ENCODE measurements around the gene CWC22.
"Not testable (repeated sequence)": the region's sequence is repeated elsewhere in the genome, so short reads cannot be mapped to it uniquely, and the experiment has no call there.

The CWC22 gene

GRCh38 chr2:179952658-179953057 is 54.4 kb downstream of the CWC22 start:
- DNase-seq (ENCODE audit: low read depth in 1 of 2, low spot score in 1 of 2): no peak

GRCh38 chr2:179951680-179952079 is 55.4 kb downstream of the CWC22 start:
- DNase-seq (ENCODE audit: low read depth in 1 of 2, low spot score in 1 of 2): no peak

- no peak for DNase-seq (ENCODE audit: low read depth in 1 of 2, low spot score in 1 of 2)
These were observed 56.7 kb downstream of the CWC22 start for GRCh38 chr2:179950391-179950790.

- no peak for DNase-seq (ENCODE audit: low read depth in 1 of 2, low spot score in 1 of 2)
These were observed 57.7 kb downstream of the CWC22 start for GRCh38 chr2:179949438-179949837.

- DNase-seq (ENCODE audit: low read depth in 1 of 2, low spot score in 1 of 2): no peak
These were observed 59.0 kb downstream of the CWC22 start for GRCh38 chr2:179948058-179948457.

- DNase-seq (ENCODE audit: low read depth in 1 of 2, low spot score in 1 of 2): no peak
These were observed 60.1 kb downstream of the CWC22 start for GRCh38 chr2:179946810-179947615.

GRCh38 chr2:179946346-179946745 is 60.8 kb downstream of the CWC22 start:
- no peak for DNase-seq (ENCODE audit: low read depth in 1 of 2, low spot score in 1 of 2)

- DNase-seq (ENCODE audit: low read depth in 1 of 2, low spot score in 1 of 2): no peak
These were observed 67.8 kb downstream of the CWC22 start for GRCh38 chr2:179939259-179939658.

- no peak for DNase-seq (ENCODE audit: low read depth in 1 of 2, low spot score in 1 of 2)
These were observed 69.1 kb downstream of the CWC22 start for GRCh38 chr2:179938026-179938425.

GRCh38 chr2:179936654-179937053 is 70.4 kb downstream of the CWC22 start:
- no peak for DNase-seq (ENCODE audit: low read depth in 1 of 2, low spot score in 1 of 2)

GRCh38 chr2:179936141-179936540 is 71.0 kb downstream of the CWC22 start:
- DNase-seq (ENCODE audit: low read depth in 1 of 2, low spot score in 1 of 2): no peak

GRCh38 chr2:179932786-179933185 is 74.3 kb downstream of the CWC22 start:
- no peak for DNase-seq (ENCODE audit: low read depth in 1 of 2, low spot score in 1 of 2)

- no peak for DNase-seq (ENCODE audit: low read depth in 1 of 2, low spot score in 1 of 2)
These were observed 75.6 kb downstream of the CWC22 start for GRCh38 chr2:179931502-179931901.

GRCh38 chr2:179929997-179930396 is 77.1 kb downstream of the CWC22 start:
- not testable (repeated sequence) for DNase-seq (ENCODE audit: low read depth in 1 of 2, low spot score in 1 of 2)

- no peak for DNase-seq (ENCODE audit: low read depth in 1 of 2, low spot score in 1 of 2)
These were observed 80.1 kb downstream of the CWC22 start for GRCh38 chr2:179927041-179927440.

- no peak for DNase-seq (ENCODE audit: low read depth in 1 of 2, low spot score in 1 of 2)
These were observed 81.4 kb downstream of the CWC22 start for GRCh38 chr2:179925713-179926112.

GRCh38 chr2:179917272-179917671 is 89.8 kb downstream of the CWC22 start:
- DNase-seq (ENCODE audit: low read depth in 1 of 2, low spot score in 1 of 2): no peak

- DNase-seq (ENCODE audit: low read depth in 1 of 2, low spot score in 1 of 2): no peak
These were observed 91.6 kb downstream of the CWC22 start for GRCh38 chr2:179915395-179915992.

- DNase-seq (ENCODE audit: low read depth in 1 of 2, low spot score in 1 of 2): no peak
These were observed 93.3 kb downstream of the CWC22 start for GRCh38 chr2:179913809-179914208.

- DNase-seq (ENCODE audit: low read depth in 1 of 2, low spot score in 1 of 2): no peak
These were observed 95.5 kb downstream of the CWC22 start for GRCh38 chr2:179911569-179911968.

GRCh38 chr2:179910735-179911113 is 96.4 kb downstream of the CWC22 start:
- no peak for DNase-seq (ENCODE audit: low read depth in 1 of 2, low spot score in 1 of 2)

GRCh38 chr2:179909845-179910734 is 97.0 kb downstream of the CWC22 start:
- DNase-seq (ENCODE audit: low read depth in 1 of 2, low spot score in 1 of 2): no peak

Measured in activated CD4-positive, alpha-beta T cell treated with anti-CD3 and anti-CD28 coated beads, Interleukin-2, amount 50 U/mL, for 24 hours (primary cell).